RWPE1 (cell line): ENCODE results near the gene INCA1.
"Not testable (repeated sequence)": the region's sequence is repeated elsewhere in the genome, so short reads cannot be mapped to it uniquely, and the experiment has no call there.

Experiments used
- CTCF ChIA-PET: fragments of 350-600 bp; sonication (Branson Sonifier 250); formaldehyde crosslinking; extraction: SDS; loops from one replicate; lab custom pipeline; 2021; lab: Yijun Ruan, JAX
- POLR2A ChIA-PET: fragments of 400-600 bp; formaldehyde crosslinking; extraction: SDS; loops from one replicate; lab custom pipeline; 2020; ENCODE audit warnings: antibody characterized with exemption; ENCODE audit not compliant: low non-redundant PET; lab: Yijun Ruan, JAX
- DNase-seq: peaks from one replicate; pipeline ENCODE4 v3.0.0; 2012; ENCODE audit warnings: low spot score
- H3K27ac ChIP-seq: fragments of 450-650 bp; 2 replicates; pipeline ENCODE4 v1.5.1; 2017
- TF ChIP-seq, protein P1 (sequence below): fragments of 450-650 bp; conservative IDR thresholded peaks from 2 replicates; pipeline ENCODE4 v1.5.1; 2017; ENCODE audit warnings: low read depth, mild to moderate bottlenecking

Gene INCA1

DNA sequence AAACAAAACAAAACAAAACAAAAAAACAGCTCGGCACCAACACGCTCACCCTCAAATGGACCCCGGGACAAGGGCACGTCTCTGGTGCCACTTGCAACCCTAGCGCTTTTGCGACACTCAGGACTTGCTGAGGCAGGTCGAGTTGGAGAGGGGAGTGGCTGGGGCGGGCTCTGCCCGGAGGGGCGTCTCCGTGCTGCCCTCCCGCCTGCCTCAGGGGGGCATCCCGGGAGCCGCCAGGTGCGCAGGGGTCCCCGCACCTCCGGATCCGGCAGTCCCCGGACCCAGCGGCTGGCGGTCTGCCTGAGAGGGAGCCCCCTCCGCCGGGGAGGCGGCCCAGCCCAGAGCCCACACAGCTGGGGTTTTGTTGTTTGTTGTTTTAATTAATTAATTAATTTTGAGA is 38.0 kb upstream of the INCA1 start, which contains the start of gene SLC52A1:
Gene SLC52A1 (minus strand): TSS at position 112 of the 400 bp plus-strand sequence. CDS start 820 bp downstream, outside the sequence.
- POLR2A ChIA-PET, result no interaction called here

DNA sequence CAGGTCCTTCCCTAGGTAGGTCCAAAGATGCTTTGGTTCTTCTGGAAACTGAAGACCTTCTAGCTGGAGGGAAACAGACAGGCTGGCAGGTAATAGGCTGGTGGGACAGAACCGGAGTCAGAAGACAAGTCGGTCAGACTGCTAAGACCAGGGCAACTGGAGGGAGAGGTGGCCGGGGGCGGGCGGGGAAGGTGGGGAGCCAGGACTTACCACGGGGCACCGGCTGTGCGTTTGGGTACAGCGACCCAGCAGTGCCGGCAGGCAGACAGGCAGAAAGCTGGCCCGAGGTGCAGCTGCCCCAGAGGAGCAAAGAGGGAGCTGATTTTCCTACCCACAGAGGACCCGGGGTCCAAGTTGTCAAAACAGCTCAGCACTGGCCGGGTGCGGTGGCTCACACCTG is 37.3 kb upstream of the INCA1 start:
- TF ChIP-seq, protein P1, sequence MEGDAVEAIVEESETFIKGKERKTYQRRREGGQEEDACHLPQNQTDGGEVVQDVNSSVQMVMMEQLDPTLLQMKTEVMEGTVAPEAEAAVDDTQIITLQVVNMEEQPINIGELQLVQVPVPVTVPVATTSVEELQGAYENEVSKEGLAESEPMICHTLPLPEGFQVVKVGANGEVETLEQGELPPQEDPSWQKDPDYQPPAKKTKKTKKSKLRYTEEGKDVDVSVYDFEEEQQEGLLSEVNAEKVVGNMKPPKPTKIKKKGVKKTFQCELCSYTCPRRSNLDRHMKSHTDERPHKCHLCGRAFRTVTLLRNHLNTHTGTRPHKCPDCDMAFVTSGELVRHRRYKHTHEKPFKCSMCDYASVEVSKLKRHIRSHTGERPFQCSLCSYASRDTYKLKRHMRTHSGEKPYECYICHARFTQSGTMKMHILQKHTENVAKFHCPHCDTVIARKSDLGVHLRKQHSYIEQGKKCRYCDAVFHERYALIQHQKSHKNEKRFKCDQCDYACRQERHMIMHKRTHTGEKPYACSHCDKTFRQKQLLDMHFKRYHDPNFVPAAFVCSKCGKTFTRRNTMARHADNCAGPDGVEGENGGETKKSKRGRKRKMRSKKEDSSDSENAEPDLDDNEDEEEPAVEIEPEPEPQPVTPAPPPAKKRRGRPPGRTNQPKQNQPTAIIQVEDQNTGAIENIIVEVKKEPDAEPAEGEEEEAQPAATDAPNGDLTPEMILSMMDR, result no peak
- ChIA-PET POLR2A (no interaction called here), CTCF (no interaction called here)
- DNase-seq, result no peak
- H3K27ac ChIP-seq, result no peak overlapping the region

More for the DNA sequence above, 38.0 kb upstream of the INCA1 start, which contains the start of gene SLC52A1:
- CTCF ChIA-PET, result no interaction called here
- TF ChIP-seq, protein P1, result no peak
- H3K27ac ChIP-seq, result no peak within 1 kb of the TSS
- no peak for DNase-seq

DNA sequence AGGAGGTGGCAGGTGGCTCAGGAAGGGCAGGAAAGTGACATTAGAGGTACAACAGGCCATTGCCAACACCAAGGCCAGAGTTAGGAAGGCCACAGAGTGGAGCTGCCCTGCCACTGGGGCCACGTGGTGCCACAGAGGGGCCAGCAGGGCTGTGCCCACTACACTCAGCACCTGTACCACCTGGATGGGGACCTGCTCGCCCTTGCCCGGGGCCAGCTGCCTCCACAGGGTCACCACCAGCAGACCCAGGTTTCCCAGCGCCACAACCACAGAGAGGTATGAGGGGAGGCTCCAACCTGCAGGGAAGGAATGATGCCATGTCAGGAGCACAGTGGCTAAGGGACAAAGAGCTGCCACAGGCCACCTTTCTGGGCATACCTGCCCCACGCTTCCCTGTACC is 36.7 kb upstream of the INCA1 start:
- ChIA-PET CTCF (no interaction called here), POLR2A (no interaction called here)
- TF ChIP-seq, protein P1, result no peak
- no peak for DNase-seq
- no peak overlapping the region for H3K27ac ChIP-seq

DNA sequence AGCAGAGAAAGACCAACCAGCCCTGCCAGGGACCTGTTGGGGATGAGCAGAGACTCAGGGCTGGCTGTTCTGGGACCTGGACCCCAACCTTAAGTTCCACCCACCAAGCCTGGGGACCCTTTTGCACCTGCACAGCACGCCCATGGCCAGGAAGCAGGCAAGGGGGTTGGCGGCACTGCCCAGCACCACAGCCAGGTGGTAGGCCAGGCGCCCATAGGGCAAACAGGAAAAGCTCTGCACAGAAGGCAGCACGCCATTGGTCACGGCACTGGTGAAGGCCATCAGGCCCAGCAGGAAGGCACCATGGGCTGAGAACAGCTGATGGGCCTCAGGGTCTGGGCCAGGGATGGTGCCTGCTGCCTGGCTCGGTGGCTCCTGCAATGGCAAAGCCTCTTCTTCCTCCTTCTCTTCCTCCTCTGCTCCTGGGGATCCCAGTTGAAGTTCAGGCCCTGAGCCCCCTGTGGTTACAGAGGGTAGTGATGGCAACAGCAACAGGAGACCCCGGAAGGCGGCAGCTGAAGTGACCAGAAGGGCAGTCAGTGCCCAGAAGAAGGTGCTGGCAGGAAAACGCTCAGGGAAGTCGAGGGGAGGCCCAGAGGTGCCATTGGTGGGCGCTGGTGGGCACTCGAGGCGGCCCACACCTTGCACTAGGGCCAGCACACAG is 36.2 kb upstream of the INCA1 start:
- ChIA-PET POLR2A (no interaction called here), CTCF (interaction anchor here (0.7 kb wide), 1 partner anchor 109 kb away, joined by 4 read pairs; no protein-coding TSS in a partner anchor)
- no peak for DNase-seq
- H3K27ac ChIP-seq, result no peak overlapping the region
- TF ChIP-seq, protein P1, result no peak

DNA sequence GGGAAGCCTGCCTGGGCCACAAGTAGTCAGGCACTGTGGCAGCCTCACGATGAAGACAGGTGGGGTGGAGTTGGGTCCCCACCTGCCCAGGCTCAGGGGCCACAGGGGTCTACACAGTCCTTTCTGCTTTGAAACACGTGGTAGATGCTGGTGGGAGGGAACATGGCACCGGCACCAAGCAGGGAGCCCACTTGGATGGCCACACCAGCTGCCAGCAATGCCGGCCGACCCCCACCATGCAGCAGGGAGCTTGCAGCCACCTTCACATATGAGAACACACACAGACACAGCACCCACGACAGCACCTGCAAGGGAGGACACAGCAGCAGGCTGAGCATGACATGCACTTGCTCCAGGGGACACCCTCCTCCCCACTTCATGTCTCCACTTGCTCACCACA is 35.5 kb upstream of the INCA1 start:
- ChIA-PET CTCF (no interaction called here), POLR2A (no interaction called here)
- DNase-seq, result no peak
- H3K27ac ChIP-seq, result no peak overlapping the region
- TF ChIP-seq, protein P1, result no peak

DNA sequence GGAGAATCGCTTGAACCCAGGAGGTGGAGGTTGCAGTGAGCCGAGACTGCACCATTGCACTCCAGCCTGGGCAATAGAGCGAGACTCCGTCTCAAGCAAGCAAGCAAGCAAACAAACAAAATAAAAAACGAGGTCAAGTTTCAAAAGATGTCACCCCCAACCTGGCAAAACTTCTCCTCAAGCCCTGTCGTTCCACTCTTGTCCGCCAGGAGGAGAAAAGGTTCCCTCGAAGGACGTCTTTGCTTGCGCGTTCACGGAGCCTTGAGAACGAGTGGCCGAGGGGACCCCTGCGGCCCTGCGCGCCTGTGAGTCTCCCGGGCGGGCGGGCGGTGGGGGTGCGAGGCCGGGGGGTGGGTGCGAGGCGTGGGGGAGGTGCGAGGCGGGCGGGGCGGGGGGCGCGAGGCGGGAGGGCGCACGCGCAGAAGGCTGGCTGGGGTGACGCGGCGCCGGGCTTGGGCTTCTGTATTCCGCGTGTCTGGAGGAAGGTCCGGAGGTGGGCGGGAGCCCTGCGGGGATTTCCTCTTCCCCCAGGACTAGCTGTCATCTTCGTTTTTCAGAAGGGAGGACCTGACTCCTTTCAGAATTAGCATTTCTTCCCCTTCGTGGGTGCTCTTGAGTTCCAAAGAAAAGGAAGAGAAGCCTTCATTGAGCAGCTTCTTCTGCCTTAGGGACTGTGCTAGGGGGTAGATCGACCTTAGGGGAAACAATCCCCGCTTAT is 34.2 kb upstream of the INCA1 start:
- CTCF ChIA-PET, result interaction anchor here (0.8 kb wide), 1 partner anchor 51 kb away, joined by 4 read pairs; no protein-coding TSS in a partner anchor
- POLR2A ChIA-PET, result no interaction called here
- peak; percentile 67 for DNase-seq
- peak overlapping the region; percentile 54 for H3K27ac ChIP-seq
- TF ChIP-seq, protein P1, result peak; percentile 73

DNA sequence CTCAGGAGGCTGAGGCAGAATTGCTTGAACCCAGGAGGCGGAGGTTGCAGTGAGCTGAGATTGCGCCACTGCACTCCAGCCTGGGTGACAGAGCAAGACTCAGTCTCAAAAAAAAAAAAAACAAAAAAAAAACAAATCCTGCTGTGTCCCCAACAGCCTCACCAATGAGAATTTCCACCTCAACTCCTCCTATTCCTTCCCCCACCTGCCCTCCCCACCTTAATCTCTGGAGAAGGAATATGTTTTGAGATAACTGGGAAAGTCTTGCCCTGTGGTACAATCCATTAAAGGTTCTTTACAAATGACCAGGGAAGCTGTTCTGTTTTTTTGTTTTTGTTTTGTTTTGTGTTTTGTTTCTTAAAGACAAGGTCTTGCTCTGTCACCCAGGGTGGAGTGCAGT is 32.8 kb upstream of the INCA1 start:
- POLR2A ChIA-PET, H3K27ac ChIP-seq, DNase-seq: not testable (repeated sequence)
- CTCF ChIA-PET, result interaction anchor here (1.2 kb wide), 1 partner anchor 16 kb away, joined by 4 read pairs; no protein-coding TSS in a partner anchor
